ENCODE results near the gene ARHGEF28.

DNA sequence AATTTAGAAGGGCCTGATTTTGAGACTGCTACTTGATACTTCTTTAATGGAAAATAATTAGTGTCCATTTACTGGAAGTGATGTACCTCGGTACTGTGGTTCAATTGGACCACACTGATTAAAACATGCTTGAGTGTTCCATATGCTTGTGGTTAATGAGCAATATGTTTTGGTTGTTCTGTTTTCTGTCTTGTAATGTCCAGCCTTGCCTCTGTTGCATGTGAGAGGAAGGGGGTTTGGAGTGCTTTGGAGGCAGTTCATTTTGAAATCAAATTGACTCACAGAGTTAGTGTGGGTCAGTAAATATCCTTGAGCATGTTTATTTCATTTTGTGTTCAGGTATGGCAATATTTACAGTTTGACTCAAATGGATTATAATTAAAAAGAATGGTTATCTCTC, 334.4 kb downstream of the ARHGEF28 start:
- no peak for TF ChIP-seq POLR2AphosphoS5 (IDR thresholded peaks at IDR 0.05; ENCODE audit: low read length)
- TF ChIP-seq POLR2A (IDR thresholded peaks at IDR 0.05; ENCODE audit: low read depth, low read length) = no peak
- TF ChIP-seq, protein P1, sequence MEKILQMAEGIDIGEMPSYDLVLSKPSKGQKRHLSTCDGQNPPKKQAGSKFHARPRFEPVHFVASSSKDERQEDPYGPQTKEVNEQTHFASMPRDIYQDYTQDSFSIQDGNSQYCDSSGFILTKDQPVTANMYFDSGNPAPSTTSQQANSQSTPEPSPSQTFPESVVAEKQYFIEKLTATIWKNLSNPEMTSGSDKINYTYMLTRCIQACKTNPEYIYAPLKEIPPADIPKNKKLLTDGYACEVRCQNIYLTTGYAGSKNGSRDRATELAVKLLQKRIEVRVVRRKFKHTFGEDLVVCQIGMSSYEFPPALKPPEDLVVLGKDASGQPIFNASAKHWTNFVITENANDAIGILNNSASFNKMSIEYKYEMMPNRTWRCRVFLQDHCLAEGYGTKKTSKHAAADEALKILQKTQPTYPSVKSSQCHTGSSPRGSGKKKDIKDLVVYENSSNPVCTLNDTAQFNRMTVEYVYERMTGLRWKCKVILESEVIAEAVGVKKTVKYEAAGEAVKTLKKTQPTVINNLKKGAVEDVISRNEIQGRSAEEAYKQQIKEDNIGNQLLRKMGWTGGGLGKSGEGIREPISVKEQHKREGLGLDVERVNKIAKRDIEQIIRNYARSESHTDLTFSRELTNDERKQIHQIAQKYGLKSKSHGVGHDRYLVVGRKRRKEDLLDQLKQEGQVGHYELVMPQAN (conservative IDR thresholded peaks at IDR 0.05) = no peak
- TF ChIP-seq, protein P2, sequence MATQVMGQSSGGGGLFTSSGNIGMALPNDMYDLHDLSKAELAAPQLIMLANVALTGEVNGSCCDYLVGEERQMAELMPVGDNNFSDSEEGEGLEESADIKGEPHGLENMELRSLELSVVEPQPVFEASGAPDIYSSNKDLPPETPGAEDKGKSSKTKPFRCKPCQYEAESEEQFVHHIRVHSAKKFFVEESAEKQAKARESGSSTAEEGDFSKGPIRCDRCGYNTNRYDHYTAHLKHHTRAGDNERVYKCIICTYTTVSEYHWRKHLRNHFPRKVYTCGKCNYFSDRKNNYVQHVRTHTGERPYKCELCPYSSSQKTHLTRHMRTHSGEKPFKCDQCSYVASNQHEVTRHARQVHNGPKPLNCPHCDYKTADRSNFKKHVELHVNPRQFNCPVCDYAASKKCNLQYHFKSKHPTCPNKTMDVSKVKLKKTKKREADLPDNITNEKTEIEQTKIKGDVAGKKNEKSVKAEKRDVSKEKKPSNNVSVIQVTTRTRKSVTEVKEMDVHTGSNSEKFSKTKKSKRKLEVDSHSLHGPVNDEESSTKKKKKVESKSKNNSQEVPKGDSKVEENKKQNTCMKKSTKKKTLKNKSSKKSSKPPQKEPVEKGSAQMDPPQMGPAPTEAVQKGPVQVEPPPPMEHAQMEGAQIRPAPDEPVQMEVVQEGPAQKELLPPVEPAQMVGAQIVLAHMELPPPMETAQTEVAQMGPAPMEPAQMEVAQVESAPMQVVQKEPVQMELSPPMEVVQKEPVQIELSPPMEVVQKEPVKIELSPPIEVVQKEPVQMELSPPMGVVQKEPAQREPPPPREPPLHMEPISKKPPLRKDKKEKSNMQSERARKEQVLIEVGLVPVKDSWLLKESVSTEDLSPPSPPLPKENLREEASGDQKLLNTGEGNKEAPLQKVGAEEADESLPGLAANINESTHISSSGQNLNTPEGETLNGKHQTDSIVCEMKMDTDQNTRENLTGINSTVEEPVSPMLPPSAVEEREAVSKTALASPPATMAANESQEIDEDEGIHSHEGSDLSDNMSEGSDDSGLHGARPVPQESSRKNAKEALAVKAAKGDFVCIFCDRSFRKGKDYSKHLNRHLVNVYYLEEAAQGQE (IDR thresholded peaks at IDR 0.05; ENCODE audit: low read depth, low read length) = no peak
- TF ChIP-seq RAD21 (IDR thresholded peaks at IDR 0.05; ENCODE audit: insufficient read depth, low read depth, low read length) = no peak
- TF ChIP-seq, protein P3, sequence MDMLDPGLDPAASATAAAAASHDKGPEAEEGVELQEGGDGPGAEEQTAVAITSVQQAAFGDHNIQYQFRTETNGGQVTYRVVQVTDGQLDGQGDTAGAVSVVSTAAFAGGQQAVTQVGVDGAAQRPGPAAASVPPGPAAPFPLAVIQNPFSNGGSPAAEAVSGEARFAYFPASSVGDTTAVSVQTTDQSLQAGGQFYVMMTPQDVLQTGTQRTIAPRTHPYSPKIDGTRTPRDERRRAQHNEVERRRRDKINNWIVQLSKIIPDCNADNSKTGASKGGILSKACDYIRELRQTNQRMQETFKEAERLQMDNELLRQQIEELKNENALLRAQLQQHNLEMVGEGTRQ (IDR thresholded peaks at IDR 0.05; ENCODE audit: borderline replicate concordance, low read depth, low read length) = no peak
- TF ChIP-seq RUNX3 (IDR thresholded peaks at IDR 0.05; ENCODE audit: low read length) = no peak
- TF ChIP-seq, protein P4, sequence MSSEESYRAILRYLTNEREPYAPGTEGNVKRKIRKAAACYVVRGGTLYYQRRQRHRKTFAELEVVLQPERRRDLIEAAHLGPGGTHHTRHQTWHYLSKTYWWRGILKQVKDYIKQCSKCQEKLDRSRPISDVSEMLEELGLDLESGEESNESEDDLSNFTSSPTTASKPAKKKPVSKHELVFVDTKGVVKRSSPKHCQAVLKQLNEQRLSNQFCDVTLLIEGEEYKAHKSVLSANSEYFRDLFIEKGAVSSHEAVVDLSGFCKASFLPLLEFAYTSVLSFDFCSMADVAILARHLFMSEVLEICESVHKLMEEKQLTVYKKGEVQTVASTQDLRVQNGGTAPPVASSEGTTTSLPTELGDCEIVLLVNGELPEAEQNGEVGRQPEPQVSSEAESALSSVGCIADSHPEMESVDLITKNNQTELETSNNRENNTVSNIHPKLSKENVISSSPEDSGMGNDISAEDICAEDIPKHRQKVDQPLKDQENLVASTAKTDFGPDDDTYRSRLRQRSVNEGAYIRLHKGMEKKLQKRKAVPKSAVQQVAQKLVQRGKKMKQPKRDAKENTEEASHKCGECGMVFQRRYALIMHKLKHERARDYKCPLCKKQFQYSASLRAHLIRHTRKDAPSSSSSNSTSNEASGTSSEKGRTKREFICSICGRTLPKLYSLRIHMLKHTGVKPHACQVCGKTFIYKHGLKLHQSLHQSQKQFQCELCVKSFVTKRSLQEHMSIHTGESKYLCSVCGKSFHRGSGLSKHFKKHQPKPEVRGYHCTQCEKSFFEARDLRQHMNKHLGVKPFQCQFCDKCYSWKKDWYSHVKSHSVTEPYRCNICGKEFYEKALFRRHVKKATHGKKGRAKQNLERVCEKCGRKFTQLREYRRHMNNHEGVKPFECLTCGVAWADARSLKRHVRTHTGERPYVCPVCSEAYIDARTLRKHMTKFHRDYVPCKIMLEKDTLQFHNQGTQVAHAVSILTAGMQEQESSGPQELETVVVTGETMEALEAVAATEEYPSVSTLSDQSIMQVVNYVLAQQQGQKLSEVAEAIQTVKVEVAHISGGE (CRISPR knock-in tag; IDR thresholded peaks at IDR 0.05) = no peak
- TF ChIP-seq RFX5 (IDR thresholded peaks at IDR 0.05; ENCODE audit: low read depth, low read length) = no peak
- TF ChIP-seq, protein P5, sequence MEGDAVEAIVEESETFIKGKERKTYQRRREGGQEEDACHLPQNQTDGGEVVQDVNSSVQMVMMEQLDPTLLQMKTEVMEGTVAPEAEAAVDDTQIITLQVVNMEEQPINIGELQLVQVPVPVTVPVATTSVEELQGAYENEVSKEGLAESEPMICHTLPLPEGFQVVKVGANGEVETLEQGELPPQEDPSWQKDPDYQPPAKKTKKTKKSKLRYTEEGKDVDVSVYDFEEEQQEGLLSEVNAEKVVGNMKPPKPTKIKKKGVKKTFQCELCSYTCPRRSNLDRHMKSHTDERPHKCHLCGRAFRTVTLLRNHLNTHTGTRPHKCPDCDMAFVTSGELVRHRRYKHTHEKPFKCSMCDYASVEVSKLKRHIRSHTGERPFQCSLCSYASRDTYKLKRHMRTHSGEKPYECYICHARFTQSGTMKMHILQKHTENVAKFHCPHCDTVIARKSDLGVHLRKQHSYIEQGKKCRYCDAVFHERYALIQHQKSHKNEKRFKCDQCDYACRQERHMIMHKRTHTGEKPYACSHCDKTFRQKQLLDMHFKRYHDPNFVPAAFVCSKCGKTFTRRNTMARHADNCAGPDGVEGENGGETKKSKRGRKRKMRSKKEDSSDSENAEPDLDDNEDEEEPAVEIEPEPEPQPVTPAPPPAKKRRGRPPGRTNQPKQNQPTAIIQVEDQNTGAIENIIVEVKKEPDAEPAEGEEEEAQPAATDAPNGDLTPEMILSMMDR (IDR thresholded peaks at IDR 0.05 in 2 of 3, conservative IDR thresholded peaks at IDR 0.05 in 1 of 3; ENCODE audit: control insufficient read depth in 2 of 3, extremely low read depth in 1 of 3, insufficient read depth in 1 of 3, low read depth in 3 of 3, low read length in 3 of 3) = no peak

All from GM12878 (cell line).